SK-N-SH (cell line): ENCODE measurements around the gene AAMDC.
"Not testable (repeated sequence)": the region's sequence is repeated elsewhere in the genome, so short reads cannot be mapped to it uniquely, and the experiment has no call there.

Experiments used
- CTCF ChIP-seq: fragments of 200-600 bp; sonication (generic); IDR thresholded peaks from 2 replicates; pipeline ENCODE4 v1.6.1; 2017; ENCODE audit warnings: antibody characterized with exemption, mild to moderate bottlenecking, moderate library complexity
- EP300 ChIP-seq, 2 experiments: IDR thresholded peaks; 2 replicates each; pipeline versions ENCODE4 v1.4.0 to v1.6.1; 2012; ENCODE audit warnings: borderline replicate concordance in 1 of 2, low read depth in 1 of 2, low read length in 1 of 2
- EZH2phosphoT487 ChIP-seq: fragments of 200-600 bp; sonication (generic); IDR thresholded peaks from 2 replicates; pipeline ENCODE4 v1.6.1; 2017; ENCODE audit warnings: low read depth, mixed run types, mild to moderate bottlenecking, antibody characterized with exemption, moderate library complexity, borderline replicate concordance
- MXI1 ChIP-seq: IDR thresholded peaks from 2 replicates; pipeline ENCODE4 v1.6.1; 2012; ENCODE audit warnings: mild to moderate bottlenecking, low read depth, low read length, improper control_type of control experiment
- RXRA ChIP-seq: IDR thresholded peaks from 2 replicates; pipeline ENCODE4 v1.4.0; 2012; ENCODE audit warnings: low read depth, mild to moderate bottlenecking, borderline replicate concordance
- SIN3A ChIP-seq: IDR thresholded peaks from 2 replicates; pipeline ENCODE4 v1.6.1; 2012; ENCODE audit warnings: low read depth, mild to moderate bottlenecking, low read length, moderate library complexity, borderline replicate concordance
- TAF1 ChIP-seq: IDR thresholded peaks from 2 replicates; pipeline ENCODE4 v1.6.1; 2012; ENCODE audit warnings: low read depth, mild to moderate bottlenecking, low read length, moderate library complexity, borderline replicate concordance
- TCF12 ChIP-seq: IDR thresholded peaks from 2 replicates; pipeline ENCODE4 v1.4.0; 2012
- TEAD4 ChIP-seq: IDR thresholded peaks from 2 replicates; pipeline ENCODE4 v1.4.0; 2012; ENCODE audit warnings: mild to moderate bottlenecking, borderline replicate concordance; ENCODE audit not compliant: insufficient read depth
- USF2 ChIP-seq: fragments of 150-350 bp; IDR thresholded peaks from 2 replicates; pipeline ENCODE4 v1.6.1; 2017; ENCODE audit warnings: antibody characterized with exemption, low read length, low read depth, borderline replicate concordance

- TF ChIP-seq RXRA; CTCF; EZH2phosphoT487; TCF12; SIN3A; TAF1; MXI1; TEAD4; EP300 (IDR thresholded peaks at IDR 0.05; ENCODE audit: borderline replicate concordance in 1 of 2, low read depth in 1 of 2, low read length in 1 of 2); USF2: not testable (repeated sequence)
Observed at GRCh38 chr11:77889045-77889444, 68.1 kb downstream of the AAMDC start.
